Measurements from ENCODE around the gene HDGFL1.

The HDGFL1 gene

GRCh38 chr6:22569281-22570184, at the start of gene HDGFL1:
TSS of gene HDGFL1 (plus strand) at chr6:22569566. CDS start at chr6:22569576, 10 bp downstream.
- DNase-seq = no peak

GRCh38 chr6:22521035-22521434, 48.3 kb upstream of the HDGFL1 start:
- no peak for DNase-seq

GRCh38 chr6:22526736-22527135, 42.6 kb upstream of the HDGFL1 start:
- no peak for DNase-seq

- DNase-seq = no peak
These were observed 39.5 kb upstream of the HDGFL1 start for GRCh38 chr6:22529866-22530265.

GRCh38 chr6:22530506-22530905, 38.9 kb upstream of the HDGFL1 start:
- no peak for DNase-seq

- no peak for DNase-seq
These were observed 33.2 kb upstream of the HDGFL1 start for GRCh38 chr6:22536122-22536521.

GRCh38 chr6:22544476-22544875, 24.9 kb upstream of the HDGFL1 start:
- DNase-seq = no peak

GRCh38 chr6:22545051-22545450, 24.3 kb upstream of the HDGFL1 start:
- DNase-seq = no peak

GRCh38 chr6:22546236-22546635, 23.1 kb upstream of the HDGFL1 start:
- no peak for DNase-seq

GRCh38 chr6:22550971-22551670, 18.2 kb upstream of the HDGFL1 start:
- no peak for DNase-seq

- DNase-seq = no peak
These were observed 13.1 kb upstream of the HDGFL1 start for GRCh38 chr6:22556266-22556665.

- no peak for DNase-seq
These were observed 12.4 kb upstream of the HDGFL1 start for GRCh38 chr6:22557007-22557406.

GRCh38 chr6:22558288-22558882, 11.0 kb upstream of the HDGFL1 start:
- DNase-seq = no peak

GRCh38 chr6:22568854-22569253, 512 bp upstream of the HDGFL1 start:
- no peak for DNase-seq

- DNase-seq = no peak
These were observed 802 bp downstream of the HDGFL1 start for GRCh38 chr6:22570185-22570551.

GRCh38 chr6:22575190-22575589, 5.8 kb downstream of the HDGFL1 start:
- DNase-seq = no peak

- no peak for DNase-seq
These were observed 10.1 kb downstream of the HDGFL1 start for GRCh38 chr6:22579439-22579838.

- DNase-seq = no peak
These were observed 11.0 kb downstream of the HDGFL1 start for GRCh38 chr6:22580337-22580736.

- no peak for DNase-seq
These were observed 13.2 kb downstream of the HDGFL1 start for GRCh38 chr6:22582417-22583205.

GRCh38 chr6:22583230-22583629, 13.9 kb downstream of the HDGFL1 start:
- no peak for DNase-seq

- no peak for DNase-seq
These were observed 14.6 kb downstream of the HDGFL1 start for GRCh38 chr6:22583927-22584326.

GRCh38 chr6:22589118-22589517, 19.8 kb downstream of the HDGFL1 start:
- DNase-seq = no peak

GRCh38 chr6:22590423-22590822, 21.1 kb downstream of the HDGFL1 start:
- no peak for DNase-seq
